ENCODE results near the gene EIF4G3. TPM values are rescaled to one million over a fixed set of nuclear protein-coding genes. Genes with fewer than 3 reads are reported as not detected.

The EIF4G3 gene
- total RNA-seq, 1 experiment from 2014 or later, result 25.1 TPM

Small RNA genes lying within 50 kb of the gene (small RNA-seq; reads per million reads assigned to genes)
- 0 reads per million in 2 experiments for gene AL627311.1
- 0 reads per million in 2 experiments for gene MIR1256
- gene RNU7-200P, result 0 reads per million in 2 experiments

Other genes with a start within 250 kb of the EIF4G3 start
- 14.0 and 31.0 TPM in 2 replicates for gene ECE1, start 113.6 kb upstream of the EIF4G3 start, total RNA-seq (2014; rRNA removed; shearing (Covaris generic))